ENCODE data around the gene JAK1.

Gene JAK1

DNA sequence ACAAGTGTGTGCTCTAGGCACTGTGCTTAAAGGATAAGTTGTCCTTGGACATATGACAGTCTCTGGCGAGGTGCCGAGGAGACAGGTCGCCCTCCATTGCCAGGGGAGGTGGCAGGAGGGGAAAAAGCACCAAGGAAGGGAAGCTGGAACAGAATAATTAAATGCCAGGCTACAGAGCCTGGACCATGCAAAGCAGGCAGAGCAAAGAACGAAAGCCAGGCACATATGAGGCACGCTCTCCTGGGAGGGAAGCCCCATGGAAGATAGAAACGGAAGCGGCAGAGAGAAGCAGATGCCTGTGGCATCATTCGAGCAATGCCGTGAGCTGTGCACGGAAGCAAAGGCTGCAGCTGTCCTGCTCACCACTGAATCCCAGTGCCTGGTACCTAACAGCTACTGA, 91.2 kb downstream of the JAK1 start:
- H3K27ac ChIP-seq (ENCODE audit: low read length): no peak overlapping the region
- H3F3A ChIP-seq (ENCODE audit: insufficient read depth, low read length): no peaks in the 10 kb centered on the region
- H3K79me2 ChIP-seq (ENCODE audit: low read length): peaks cover 9% of the 10 kb centered on the region
- peaks cover 3% of the 10 kb centered on the region; the same call in 1 of the 2 replicates for H3K36me3 ChIP-seq (replicated peaks; ENCODE audit: insufficient read depth, low read length)
- no peak overlapping the region for H2AFZ ChIP-seq (ENCODE audit: low read length)
- TF ChIP-seq EZH2 (optimal IDR thresholded peaks at IDR 0.05; ENCODE audit: low read depth, low read length) (no peak), CTCF (IDR thresholded peaks at IDR 0.05; ENCODE audit: low read length) (no peak), EZH2phosphoT487 (IDR thresholded peaks at IDR 0.05; ENCODE audit: low read length) (no peak)
- H4K20me1 ChIP-seq (ENCODE audit: insufficient read depth, low read length): no peaks in the 10 kb centered on the region
- no peak overlapping the region for H3K9ac ChIP-seq (ENCODE audit: low read length)
- no peak overlapping the region for H3K4me3 ChIP-seq (ENCODE audit: low read length)
- H3K9me2 ChIP-seq (replicated peaks; ENCODE audit: insufficient read depth, low read length): no peaks in the 10 kb centered on the region
- no peaks in the 10 kb centered on the region for H3K9me3 ChIP-seq (replicated peaks; ENCODE audit: insufficient read depth, low read length)
- H3K27me3 ChIP-seq (replicated peaks; ENCODE audit: insufficient read depth, low read length): no peaks in the 10 kb centered on the region
- no peak for DNase-seq
- H3K4me1 ChIP-seq (ENCODE audit: low read length): no peaks in the 10 kb centered on the region
- no peak overlapping the region for H3K4me2 ChIP-seq (ENCODE audit: low read depth, low read length)

DNA sequence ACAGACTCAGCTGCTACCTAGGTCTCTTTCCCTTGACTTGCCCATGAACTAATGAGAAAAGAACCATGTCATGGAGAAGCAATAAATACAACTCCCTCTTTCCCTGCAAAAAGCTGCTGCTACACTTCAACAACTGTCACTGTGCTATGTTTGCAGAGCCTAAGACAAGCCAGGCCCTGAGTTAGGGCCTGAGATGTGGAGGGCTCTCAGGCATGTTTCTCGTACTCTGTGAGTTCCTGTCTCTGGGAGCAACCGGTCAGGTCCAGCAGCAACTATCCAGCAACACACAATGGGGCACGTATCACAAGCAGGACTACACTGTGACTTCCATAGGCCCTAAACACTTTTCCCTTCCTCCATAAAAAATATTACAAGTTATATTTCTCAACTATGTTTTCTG, 91.7 kb downstream of the JAK1 start:
- Histone ChIP-seq H3K4me1 (ENCODE audit: low read length) (no peaks in the 10 kb centered on the region), H3K4me2 (ENCODE audit: low read depth, low read length) (no peak overlapping the region), H3K9ac (ENCODE audit: low read length) (no peak overlapping the region), H3K27ac (ENCODE audit: low read length) (no peak overlapping the region), H2AFZ (ENCODE audit: low read length) (no peak overlapping the region), H3K27me3 (replicated peaks; ENCODE audit: insufficient read depth, low read length) (no peaks in the 10 kb centered on the region), H3K4me3 (ENCODE audit: low read length) (no peak overlapping the region), H3F3A (ENCODE audit: insufficient read depth, low read length) (no peaks in the 10 kb centered on the region), H3K36me3 (replicated peaks; ENCODE audit: insufficient read depth, low read length) (peaks cover 3% of the 10 kb centered on the region; the same call in 1 of the 2 replicates), H3K79me2 (ENCODE audit: low read length) (peaks cover 5% of the 10 kb centered on the region), H4K20me1 (ENCODE audit: insufficient read depth, low read length) (no peaks in the 10 kb centered on the region), H3K9me3 (replicated peaks; ENCODE audit: insufficient read depth, low read length) (no peaks in the 10 kb centered on the region), H3K9me2 (replicated peaks; ENCODE audit: insufficient read depth, low read length) (no peaks in the 10 kb centered on the region)
- TF ChIP-seq CTCF (IDR thresholded peaks at IDR 0.05; ENCODE audit: low read length) (no peak), EZH2phosphoT487 (IDR thresholded peaks at IDR 0.05; ENCODE audit: low read length) (no peak)
- DNase-seq: no peak

- Histone ChIP-seq H3F3A (ENCODE audit: insufficient read depth, low read length) (no peaks in the 10 kb centered on the region), H3K36me3 (replicated peaks; ENCODE audit: insufficient read depth, low read length) (peaks cover 3% of the 10 kb centered on the region; the same call in 1 of the 2 replicates)
- DNase-seq: no peak
Measured at GRCh38 chr1:64873576-64873975, 92.8 kb downstream of the JAK1 start.

More at GRCh38 chr1:64873576-64873975, 92.8 kb downstream of the JAK1 start:
- no peaks in the 10 kb centered on the region for H3K9me3 ChIP-seq (replicated peaks; ENCODE audit: insufficient read depth, low read length)
- H3K4me1 ChIP-seq (ENCODE audit: low read length): no peaks in the 10 kb centered on the region
- H3K27ac ChIP-seq (ENCODE audit: low read length): no peak overlapping the region
- H3K4me3 ChIP-seq (ENCODE audit: low read length): no peak overlapping the region
- no peaks in the 10 kb centered on the region for H4K20me1 ChIP-seq (ENCODE audit: insufficient read depth, low read length)
- peaks cover 4% of the 10 kb centered on the region; the same call in 1 of the 2 replicates for H3K79me2 ChIP-seq (ENCODE audit: low read length)
- H3K4me2 ChIP-seq (ENCODE audit: low read depth, low read length): no peak overlapping the region
- TF ChIP-seq EZH2phosphoT487 (IDR thresholded peaks at IDR 0.05; ENCODE audit: low read length) (no peak), CTCF (IDR thresholded peaks at IDR 0.05; ENCODE audit: low read length) (no peak)
- H3K27me3 ChIP-seq (replicated peaks; ENCODE audit: insufficient read depth, low read length): no peaks in the 10 kb centered on the region
- H3K9ac ChIP-seq (ENCODE audit: low read length): no peak overlapping the region
- H3K9me2 ChIP-seq (replicated peaks; ENCODE audit: insufficient read depth, low read length): no peaks in the 10 kb centered on the region
- no peak overlapping the region for H2AFZ ChIP-seq (ENCODE audit: low read length)

All from MM.1S (cell line).